Mesenteric fat pad (tissue), 1 donor: Measurements from ENCODE around the gene UBE2V1. TPM values are rescaled to one million over a fixed set of nuclear protein-coding genes. Genes with fewer than 3 reads are reported as not detected.
A peak's percentile ranks its signal among the peaks of the same experiment; 100 is the strongest.
"Not testable (repeated sequence)": the region's sequence is repeated elsewhere in the genome, so short reads cannot be mapped to it uniquely, and the experiment has no call there.

Source experiments
- DNase-seq: peaks from one replicate; pipeline ENCODE4 v3.0.0-alpha.2; 2020; ENCODE audit warnings: low spot score
- long read RNA-seq: library from polyadenylated mRNA; unstranded; transcript quantifications from one replicate; pipeline ENCODE4 v2.0.0, GENCODE V29; 2020
- total RNA-seq: library from RNA; stranded (reverse); fragmentation: NEBNext Ultra II Directional; extraction: Animal tissue kit (Norgen Biotek cat#: 25700); gene quantifications from one replicate; pipeline ENCODE4 v1.2.1, GENCODE V29; 2021
- donor health status: DM: yes; HTN: yes; CAD: no.

UBE2V1 gene
- 89.0 TPM for total RNA-seq
- long read RNA-seq, transcript UBE2V1-205 (3 exons, 1,983 nt) = minor isoform, 15 of 174 reads
- long read RNA-seq, transcript UBE2V1-203 (4 exons, 2,133 nt) = major isoform, 151 of 174 reads
- long read RNA-seq, partial matches to known transcripts = 2 of 174 reads
- long read RNA-seq, other reads (novel, unspliced or antisense) = 4 of 174 reads

DNA sequence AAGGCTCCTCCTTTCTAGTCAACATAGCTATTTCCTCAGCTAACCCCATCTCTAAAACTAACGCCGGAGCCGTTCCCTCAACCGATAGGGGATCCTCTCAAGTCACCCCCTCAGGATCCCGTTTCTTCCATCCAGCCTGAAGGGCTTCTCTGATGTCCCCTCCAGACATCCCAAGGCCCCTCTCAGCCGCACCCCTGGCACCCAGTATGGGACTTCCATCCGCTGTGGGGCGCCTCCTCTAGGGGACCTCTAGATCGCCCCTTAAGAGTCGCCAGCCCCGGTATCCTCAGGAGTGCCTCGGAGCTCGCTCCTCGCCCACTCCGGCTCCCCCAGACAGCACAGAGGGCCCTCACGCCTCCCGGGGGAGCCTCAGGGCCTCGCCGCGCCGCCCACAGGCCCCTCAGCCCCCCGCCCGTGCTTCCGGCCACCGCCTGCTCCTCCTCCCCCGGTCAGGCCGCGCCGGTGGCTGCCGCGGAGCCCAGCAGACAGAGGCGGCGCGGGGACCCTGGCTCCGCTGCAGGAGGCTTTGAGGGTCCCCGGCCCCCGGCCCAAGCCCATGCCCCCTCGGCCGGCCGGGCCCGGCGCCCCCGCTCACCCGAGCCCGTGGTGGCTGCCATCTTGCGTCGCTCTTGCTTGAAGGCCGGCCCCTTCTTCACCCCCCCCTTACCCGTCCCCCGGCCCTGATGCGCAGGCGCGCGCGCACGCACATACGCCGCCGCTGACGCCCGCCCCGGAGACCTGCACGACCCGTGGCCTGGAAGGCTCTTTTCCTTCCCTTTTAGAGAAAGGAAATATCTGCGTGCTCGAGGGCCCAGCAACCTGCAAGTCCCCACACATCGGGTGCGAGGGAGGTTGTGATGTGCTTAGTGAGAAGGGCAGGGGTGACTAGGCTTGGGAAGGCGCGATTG is at the start of gene UBE2V1:
Gene UBE2V1, minus strand, starts transcription at position 639 of the 908 bp plus-strand sequence. Its CDS starts 22 bp downstream, at position 617.
- peak; percentile 97 for DNase-seq

DNA sequence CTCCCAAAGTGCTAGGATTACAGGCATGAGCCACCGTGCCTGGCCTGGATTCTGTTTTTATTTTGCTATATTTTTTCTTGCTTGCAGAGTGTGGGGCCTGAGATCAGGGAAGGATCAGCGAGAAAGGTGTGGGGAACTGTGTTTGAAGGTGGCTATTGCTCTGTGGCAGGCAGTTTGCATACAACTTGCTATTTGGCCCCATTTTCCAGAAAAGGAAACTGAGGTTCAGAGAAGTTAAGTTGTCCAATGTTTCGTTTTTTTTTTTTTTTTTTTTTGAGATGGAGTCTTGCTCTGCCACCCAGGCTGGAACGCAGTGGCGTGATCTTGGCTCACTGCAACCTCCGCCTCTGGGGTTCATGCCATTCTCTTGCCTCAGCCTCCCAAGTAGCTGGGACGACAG is 48.5 kb upstream of the UBE2V1 start:
- DNase-seq = not testable (repeated sequence)

DNA sequence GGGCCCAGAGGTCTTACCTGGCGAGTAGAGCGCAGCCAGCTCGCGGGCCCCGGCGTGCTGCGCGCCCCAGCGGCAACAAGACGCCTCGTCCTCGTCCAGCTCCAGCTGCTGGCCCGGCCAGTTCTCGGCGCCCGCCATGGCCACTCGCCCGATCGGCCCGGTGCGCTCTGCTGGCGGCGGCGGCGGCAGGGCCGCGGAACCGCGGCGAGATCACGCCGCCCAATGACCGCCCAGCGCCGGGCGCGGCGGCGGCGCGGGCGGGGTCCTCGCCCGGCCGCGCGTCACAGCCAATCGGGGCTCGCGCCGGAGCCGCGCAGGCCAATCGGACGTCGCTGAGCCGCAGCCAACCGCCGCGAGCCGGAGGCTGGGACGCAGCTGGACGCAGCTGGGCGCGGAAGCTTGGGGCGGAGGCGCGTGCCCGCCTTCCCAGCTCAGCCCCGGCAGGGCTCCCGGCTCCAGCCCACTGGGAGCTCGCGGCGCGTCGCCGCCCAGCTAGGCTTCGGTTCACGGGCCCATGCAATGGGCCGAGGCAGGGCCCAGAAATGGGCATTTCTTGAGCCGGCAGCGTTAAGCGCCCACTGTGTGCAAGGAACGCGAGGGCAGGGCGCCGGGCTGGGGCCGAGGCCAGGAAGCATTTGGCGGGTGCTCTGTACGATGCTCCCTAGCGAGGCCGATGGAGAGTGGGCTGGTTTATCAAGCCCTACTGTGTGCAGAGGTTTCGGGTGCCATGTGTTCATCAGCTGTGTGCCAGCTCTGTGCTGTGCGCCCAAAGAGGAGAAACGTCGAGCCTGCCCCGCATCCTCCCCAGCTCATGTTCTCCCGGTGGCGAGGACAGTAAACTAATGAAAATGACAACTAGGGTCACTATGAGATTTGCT is 40.8 kb upstream of the UBE2V1 start, which contains the start of gene PEDS1:
Gene PEDS1, minus strand, starts transcription at position 224 of the 878 bp plus-strand sequence. Its CDS starts 86 bp downstream, at position 138.
- DNase-seq = peak; percentile 98

DNA sequence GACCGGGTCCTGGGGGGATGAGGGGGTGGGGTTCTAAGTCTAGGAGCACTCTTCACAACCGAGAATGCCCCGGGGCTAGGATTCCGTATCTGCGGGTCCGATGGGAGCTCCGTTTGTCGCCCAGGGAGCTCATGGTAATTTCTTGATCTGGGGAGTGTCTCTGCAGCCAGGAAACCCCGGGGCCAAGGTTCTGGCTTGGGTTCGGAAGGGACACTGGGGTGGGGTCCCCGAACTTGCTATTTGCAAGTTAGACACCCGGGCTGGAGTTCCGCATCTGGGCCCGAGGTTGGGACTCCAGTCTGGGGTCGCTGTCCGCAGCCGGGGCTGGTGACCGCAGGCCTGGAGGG is 40.2 kb upstream of the UBE2V1 start:
- DNase-seq = no peak

DNA sequence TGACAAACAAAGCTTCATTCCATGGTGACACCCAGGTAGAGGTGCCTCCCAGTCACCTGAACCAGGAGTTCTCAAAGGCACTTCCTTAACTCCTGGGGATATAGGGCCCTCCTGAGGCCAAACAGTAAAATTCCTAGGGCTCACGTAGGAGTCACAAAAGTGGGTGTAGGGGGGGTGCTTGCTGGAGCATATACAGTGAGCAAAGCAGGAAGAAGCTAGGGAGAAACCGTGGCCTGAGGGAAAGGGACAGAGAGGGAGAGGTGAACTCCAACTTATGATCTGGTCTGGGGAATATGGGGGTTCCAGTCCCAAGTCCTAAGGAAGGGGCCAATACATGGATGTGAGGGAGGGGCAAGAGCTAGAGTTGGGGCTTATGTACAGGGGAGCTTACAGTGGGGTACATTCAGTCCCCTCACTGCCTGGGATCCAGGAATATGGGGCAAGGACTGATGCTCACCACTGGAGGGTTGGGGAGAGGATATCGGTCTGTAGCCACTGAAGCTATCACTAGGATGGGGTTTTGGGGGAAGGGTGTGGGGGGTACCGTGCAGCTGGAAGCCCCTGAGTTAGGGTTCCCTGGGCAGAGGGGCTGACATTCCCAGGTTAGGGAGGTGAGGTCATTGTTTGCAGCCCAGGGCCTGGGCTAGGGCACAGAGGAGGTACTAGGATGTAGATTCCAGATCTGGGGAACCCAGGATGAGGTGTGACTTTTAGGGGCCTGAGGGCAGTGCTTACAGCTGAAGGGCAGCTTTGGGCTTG is 39.6 kb upstream of the UBE2V1 start:
- DNase-seq = no peak

DNA sequence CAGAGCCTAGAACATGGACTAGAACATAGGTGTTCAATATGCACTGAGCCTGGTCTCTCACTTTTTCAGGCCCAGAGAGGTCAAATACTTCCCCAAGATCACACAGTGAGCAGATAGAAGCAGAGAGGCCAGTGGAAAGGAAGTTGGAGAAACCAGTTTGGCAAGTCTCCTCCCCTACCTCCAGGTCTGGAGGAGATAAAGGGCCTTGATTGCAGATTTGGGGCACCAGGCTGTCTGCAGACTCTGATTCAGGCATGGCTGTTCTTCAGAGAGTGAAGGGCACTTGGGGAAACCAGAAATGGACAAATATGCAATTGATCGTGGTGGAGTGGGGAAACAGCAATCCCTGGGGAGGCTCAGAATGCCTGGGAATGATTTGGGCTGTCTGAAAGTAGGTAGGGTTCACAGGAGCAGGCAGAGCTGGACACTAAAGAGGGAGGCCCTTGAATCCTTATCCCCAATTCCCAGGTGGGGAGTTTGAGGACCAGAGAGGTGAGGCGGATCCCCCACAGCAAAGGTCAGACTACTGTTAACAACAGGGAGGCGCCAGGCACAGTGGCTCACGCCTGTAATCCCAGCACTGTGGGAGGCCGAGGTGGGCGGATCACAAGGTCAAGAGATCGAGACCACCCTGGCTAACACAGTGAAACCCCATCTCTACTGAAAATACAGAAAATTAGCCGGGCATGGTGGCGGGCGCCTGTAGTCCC is 38.2 kb upstream of the UBE2V1 start:
- DNase-seq = no peak

DNA sequence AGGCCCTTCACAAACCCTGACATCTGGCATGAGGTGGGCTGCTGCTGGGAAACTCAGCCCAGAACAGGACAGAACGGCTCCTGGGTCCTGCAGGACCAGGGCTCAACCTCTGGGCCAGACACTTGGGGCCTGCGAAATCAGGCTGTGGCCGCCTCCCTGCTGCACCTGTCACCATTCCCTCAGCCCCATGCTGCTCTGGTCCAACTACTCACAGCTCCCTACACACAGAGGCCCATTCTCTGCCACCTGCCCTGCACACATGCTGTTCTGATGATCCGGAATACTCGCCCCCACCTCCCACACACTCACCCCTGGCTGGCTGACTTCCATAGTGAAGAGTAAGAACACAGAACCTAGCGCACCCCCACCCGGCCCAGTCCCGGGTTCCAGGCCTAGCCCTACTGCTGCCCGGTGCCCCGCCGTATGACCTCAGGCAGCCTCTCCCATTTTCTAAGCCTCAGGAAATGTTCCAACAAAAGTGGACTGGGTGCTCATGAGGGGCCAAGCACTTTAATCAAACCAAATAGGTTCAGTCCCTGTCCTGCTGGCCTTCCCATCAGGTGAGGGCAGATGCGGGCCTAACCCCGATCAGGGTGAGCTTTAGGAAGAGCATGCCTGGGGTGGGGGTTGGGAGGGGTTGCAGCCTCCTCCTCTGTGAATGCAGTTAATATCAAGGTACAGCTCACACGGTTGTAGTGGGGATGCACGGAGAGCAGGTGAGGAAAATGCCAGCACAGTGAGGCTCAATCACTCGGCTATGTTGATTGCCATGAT is 36.7 kb upstream of the UBE2V1 start:
- no peak for DNase-seq

DNA sequence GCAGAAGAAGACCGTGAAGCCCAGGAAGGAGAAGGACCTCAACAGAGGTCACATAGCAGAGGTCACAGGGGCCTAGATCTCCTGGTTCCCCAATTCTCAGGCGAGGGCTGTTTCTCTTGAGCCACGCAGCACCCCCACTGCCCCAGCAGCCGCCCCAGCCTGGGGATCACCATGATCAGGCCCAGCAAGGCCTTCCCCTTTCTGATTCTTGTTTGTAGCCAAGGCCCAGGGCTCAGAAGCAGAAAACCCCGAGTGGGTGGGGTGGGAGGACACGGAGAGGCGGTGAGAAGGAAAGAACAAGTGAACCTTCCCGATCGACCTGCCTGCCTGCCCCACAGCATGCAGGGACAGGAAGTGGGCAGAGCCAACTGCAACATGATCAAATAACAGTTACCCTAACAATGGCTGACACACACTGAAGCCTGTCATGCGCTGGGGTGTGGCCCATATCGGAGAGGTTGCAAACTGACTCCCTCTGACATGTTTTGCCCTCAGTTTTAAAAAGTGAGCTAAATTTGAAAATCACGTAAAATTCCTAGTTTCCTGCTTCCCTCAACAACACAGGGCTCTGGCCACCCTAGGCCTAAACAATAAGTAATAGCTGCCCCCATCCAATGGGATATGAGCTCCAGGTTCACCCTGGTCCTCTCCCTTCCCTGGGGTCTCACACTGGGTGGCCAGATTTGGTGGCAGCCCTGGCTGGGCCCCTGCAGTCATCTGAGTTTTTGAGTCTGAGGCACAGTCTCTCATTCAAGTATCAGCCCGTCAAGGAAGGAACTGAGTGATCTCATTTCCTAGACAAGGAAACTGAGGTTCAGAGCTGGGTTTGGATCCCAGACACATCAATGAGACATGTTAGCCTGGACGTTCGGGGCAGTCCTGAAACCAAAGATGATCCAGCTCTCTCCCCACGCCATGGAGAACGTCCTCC is 34.0 kb upstream of the UBE2V1 start:
- no peak for DNase-seq

DNA sequence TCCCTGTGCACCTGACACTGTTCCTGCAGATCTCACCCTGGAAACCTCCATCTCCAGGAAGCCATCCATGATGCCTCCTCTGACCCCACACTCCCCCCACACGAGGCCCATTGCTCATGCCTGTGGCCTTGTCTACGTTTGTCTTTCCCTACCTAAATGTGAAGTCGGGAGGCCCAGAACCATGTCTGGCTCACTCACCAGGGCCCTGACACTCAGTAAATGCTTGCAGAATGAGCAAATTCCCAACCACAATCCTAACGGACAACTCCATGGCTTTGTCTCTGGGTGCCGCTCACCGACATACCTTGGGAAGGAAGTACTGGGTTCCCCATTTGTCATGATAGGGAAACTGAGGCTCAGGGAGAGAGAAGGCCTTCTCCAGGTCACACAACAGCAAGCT is 33.3 kb upstream of the UBE2V1 start:
- no peak for DNase-seq

DNA sequence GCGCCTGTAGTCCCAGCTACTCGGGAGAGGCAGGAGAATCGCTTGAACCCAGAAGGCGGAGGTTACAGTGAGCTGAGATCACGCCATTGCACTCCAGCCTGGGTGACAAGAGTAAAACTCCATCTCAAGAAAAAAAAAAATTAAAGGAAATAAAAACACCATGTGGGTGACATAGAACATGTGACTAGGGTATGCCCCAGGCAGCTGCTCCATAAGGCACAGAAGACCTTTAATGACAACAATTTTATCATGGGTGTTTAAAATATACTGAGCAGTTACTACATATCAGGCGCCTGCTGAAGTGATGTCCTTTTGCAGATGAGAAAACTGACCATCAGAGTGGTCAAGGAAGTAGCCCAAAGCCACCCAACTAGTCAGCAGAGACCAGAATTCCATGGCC is 32.6 kb upstream of the UBE2V1 start:
- no peak for DNase-seq

DNA sequence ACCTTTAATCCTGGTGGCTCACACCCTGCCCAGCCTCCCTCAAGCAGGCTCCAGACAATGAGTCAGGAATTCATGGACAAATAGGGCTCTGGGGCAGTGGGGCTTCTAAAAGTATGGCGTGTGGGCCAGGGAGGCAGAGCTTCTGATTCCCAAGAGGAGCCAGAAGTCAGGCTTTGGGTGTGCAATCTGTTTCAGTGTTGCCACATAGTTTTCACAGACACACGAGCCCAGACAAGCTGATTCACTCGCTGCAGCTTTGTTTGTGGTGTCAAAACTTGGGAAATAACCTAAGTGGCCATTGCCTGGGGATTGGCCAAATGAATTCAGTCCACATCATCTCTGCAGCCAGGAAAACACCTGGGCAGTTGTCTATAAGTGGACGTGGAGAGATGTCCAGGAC is 31.4 kb upstream of the UBE2V1 start:
- DNase-seq = no peak

DNA sequence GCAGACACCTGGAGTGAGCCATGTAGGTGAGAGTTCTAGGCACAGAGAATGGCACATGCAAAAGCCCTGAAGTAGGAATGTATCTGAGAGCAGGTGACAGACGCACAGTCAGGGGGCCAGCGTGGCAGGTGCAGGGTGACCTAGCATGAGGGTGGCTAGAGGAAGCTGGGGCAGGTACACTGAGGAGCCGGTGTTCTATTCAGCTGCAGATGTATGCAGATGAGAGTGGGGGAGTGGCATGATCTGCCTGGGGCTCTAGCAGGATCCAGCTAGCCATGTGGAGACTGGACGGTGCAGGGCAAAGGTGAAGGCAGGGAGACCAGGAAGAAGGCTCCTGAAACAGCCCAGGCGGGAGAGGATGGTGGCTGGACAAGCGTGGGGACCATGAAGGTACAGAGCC is 29.9 kb upstream of the UBE2V1 start:
- no peak for DNase-seq

DNA sequence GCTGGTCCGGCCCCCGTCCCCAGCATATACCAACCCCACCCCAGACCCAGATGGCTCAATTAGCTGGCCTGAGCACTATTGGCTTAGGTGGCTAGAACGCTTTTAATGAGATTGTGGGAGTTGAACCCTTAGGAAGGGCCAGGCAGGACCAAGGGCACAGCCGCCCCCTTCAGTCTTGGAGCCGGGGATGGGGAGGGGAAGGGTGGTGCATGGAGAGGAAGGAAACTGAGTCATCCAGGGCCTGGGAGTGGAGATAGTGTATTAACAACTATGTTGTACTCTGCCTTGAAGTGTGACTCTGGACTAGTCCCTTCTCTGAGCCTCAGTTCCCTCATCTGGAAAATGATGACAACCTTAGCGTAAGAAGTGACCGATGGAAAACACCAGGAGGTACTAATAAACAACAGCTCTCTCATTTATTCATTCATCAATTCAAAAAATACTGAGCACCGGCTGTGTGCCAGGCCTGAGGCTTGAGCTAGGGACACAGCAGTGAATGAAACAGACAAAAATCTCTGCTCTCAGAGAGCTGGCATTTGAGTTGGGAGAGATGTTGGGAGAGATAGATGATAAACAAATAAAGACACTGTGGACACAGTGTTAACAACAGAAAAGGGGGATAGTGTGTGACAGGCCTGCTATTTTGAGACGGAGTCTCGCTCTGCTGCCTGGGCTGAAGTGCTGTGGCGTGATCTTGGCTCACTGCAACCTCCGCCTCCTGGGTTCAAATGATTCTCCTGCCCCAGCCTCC is 29.0 kb upstream of the UBE2V1 start:
- no peak for DNase-seq

DNA sequence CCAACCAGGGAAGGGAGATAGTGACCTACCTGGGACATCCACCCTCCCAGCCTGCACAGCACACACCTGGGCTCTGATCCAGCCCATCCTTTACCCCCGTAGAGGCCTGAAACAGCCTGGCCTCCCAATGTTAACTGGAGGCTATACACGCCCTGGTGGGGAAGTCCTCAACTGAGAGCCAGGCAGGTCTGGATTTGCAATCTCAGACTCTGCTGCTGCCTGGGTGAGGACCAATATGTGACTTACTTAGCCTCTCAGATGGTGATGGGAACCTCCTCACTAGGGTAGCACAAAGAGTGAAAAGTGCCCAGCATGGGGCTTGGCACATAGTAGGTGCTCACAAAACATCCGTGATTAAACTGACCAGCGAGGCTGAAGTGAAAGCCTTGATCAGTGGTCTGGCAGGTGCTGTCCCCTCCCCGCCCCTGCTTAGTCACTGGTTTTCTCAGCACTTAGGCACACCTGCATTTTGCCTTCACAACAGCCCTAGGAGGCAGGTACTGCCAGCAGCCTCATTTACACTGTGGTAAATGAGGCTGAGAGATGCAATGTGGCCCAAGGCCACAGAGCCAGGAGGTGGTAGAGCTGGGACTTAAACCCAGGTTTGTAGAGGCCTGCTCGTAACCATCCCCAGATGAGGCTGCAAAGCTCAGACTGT is 28.2 kb upstream of the UBE2V1 start:
- DNase-seq = no peak

DNA sequence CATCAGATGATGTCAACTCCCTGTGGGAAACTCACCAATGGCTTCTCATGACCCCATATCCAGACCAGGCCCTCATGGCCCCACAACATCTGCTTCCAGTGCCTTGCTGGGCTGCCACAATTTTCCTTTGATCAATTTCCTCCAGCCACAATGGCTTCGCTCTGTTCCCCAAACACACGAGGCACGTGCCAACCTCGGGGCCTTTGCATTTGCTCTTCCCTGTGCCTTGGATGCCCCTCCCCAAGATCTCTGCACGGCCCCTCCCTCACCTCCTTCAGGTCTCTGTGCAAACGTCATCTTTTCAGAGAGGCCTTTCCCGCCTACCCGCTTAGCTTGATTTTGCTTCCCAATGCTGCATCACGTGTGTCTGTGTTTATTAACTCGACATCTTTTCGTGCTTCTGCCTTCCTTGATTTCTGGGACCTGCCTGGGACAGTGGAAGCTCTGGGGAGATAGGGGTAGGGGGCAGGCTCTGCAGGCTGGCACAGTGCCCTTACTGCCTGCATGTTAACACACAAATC is 27.4 kb upstream of the UBE2V1 start:
- no peak for DNase-seq

DNA sequence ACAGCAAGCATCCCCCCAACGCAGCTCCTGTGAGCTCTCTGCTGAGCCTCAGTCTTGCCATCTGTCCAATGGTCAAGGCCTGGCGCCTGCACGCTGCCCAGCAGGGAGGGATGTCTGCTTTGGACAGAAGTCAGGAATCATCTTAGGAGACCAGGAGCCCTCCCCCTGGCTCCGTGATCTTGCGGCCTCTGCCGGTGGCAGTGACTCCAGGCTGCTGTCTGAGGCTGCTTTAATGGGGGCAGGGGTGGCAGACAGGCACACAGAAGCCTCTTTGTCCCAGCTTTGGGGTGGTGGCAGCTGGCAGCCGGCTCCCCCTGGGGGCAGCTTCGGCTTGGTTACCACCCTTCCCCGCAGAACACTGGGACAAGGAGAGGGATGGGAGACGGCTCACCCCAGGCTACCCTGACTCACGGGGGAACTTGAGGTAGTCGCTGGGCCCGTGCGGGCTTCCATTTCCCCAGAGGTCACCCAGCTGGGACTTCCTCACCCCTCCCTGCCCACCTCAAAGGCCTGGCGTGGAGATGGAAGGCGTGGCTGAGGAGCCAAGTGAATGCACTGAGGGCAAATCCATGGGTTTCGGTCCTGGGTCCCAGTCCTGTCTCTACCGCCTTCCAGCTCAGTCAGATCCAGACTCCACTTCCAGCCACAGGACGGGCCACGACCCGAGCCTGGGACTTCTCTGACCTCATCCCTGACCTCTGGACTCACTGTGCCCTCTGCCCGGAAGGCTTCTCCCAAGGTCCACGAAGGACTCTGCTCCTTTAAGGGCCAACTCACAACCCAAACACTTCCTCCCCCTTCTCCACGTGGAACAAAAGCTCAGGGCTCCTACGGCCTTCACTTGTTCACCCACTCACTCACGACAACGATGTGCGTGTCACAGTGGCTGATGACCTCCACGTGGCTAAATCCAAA is 25.8 kb upstream of the UBE2V1 start:
- no peak for DNase-seq
